Measurements from ENCODE around the gene MDP1.

The MDP1 gene

DNA sequence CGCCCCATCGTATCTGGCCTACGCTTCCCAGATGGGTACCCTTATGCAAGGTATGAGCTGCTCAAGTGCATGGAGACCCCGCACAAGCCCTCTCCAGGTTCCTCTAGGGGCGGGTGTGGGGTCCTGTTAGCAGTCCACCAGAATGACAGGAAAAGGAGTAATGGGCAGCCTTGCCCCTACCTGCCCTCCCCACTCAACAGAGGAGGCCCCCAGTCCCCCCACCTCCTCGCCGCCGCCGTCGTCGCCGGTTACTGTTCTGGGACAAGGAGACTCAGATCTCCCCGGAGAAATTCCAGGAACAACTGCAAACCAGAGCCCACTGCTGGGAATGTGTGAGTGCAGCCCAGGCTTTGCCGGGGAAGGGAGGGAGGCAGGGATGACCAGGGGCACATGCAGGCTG lies 38.0 kb downstream of the MDP1 start:
- Histone ChIP-seq H3K9ac (ENCODE audit: insufficient read length, low read depth) (no peak overlapping the region), H3K9me3 (ENCODE audit: insufficient read depth, low read length) (no peaks in the 10 kb centered on the region), H3K36me3 (ENCODE audit: insufficient read depth, insufficient read length, low read length) (peaks cover 65% of the 10 kb centered on the region), H3K4me1 (ENCODE audit: insufficient read depth, insufficient read length) (peaks cover 2% of the 10 kb centered on the region), H3K27me3 (ENCODE audit: insufficient read depth, insufficient read length) (no peaks in the 10 kb centered on the region), H3K4me3 (ENCODE audit: insufficient read length, low read depth) (no peak overlapping the region)
- DNase-seq (ENCODE audit: low read depth, low spot score): no peak
- no peak for TF ChIP-seq SUZ12 (IDR thresholded peaks at IDR 0.05; ENCODE audit: extremely low read depth, insufficient read depth, insufficient read length)
- no peak for TF ChIP-seq YY1 (IDR thresholded peaks at IDR 0.05; ENCODE audit: insufficient read depth, insufficient read length)
- no peak for TF ChIP-seq ZNF274 (IDR thresholded peaks at IDR 0.05; ENCODE audit: low read depth, low read length)

DNA sequence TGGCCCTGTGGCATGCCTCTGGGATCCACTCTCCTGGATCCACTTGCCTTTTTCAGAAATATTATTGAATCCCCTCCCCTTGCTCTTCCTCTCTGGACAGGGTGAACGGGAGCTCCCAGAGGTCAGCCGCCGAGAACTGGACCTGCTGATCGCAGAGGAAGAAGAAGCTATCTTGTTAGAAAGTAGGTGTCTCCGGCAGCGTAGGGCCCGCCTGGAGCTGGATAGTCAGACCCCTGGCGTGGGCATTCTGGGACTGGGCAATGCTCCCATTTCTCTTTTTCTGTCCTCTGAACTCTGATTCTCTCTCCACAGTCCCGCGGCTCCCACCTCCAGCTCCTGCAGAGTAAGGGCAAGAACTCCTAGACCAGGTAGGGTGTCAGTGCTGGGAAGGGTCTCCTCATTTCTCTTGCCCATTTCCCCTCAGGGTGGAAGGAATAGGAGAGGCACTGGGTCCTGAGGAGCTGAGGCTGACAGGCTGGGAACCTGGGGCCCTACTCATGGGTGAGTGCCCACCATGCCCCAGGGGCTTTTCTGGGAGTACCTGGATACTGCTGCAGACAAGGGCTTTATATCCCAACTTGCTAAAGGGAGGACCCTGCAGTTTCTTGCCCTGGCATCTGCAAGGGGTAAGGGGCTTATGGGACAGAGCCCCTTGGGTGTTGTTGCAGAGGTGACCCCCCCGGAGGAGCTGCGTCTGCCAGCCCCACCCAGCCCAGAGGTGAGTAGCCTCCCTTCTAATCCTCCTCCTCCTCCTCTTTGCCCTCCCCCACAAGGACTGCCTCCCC lies 38.6 kb downstream of the MDP1 start:
- no peaks in the 10 kb centered on the region for H3K27me3 ChIP-seq (ENCODE audit: insufficient read depth, insufficient read length)
- peaks cover 3% of the 10 kb centered on the region for H3K4me1 ChIP-seq (ENCODE audit: insufficient read depth, insufficient read length)
- TF ChIP-seq ZNF274 (IDR thresholded peaks at IDR 0.05; ENCODE audit: low read depth, low read length): no peak
- no peak for TF ChIP-seq SUZ12 (IDR thresholded peaks at IDR 0.05; ENCODE audit: extremely low read depth, insufficient read depth, insufficient read length)
- no peak for TF ChIP-seq YY1 (IDR thresholded peaks at IDR 0.05; ENCODE audit: insufficient read depth, insufficient read length)
- no peak for DNase-seq (ENCODE audit: low read depth, low spot score)
- H3K9me3 ChIP-seq (ENCODE audit: insufficient read depth, low read length): no peaks in the 10 kb centered on the region
- no peak overlapping the region for H3K4me3 ChIP-seq (ENCODE audit: insufficient read length, low read depth)
- peaks cover 59% of the 10 kb centered on the region for H3K36me3 ChIP-seq (ENCODE audit: insufficient read depth, insufficient read length, low read length)
- no peak overlapping the region for H3K9ac ChIP-seq (ENCODE audit: insufficient read length, low read depth)

DNA sequence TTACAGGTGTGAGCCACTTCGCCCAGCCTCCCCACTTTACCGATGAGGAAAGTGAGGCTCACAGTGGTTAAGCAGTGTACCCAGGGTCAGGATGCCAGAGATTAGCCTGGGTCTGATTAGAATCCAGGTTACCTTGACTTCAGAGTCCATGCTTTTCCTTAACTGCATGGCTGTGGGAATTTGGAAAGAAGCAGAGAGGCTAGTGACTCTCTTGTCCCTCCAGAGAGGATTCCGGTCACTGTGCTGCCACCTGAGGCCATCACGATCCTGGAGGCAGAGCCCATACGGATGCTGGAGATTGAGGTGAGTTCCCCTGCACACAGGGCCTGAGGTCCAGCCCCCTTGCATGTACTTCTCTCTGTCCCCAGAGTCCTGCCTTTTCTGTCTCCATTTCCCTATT lies 39.3 kb downstream of the MDP1 start:
- Histone ChIP-seq H3K36me3 (ENCODE audit: insufficient read depth, insufficient read length, low read length) (peaks cover 53% of the 10 kb centered on the region), H3K9ac (ENCODE audit: insufficient read length, low read depth) (no peak overlapping the region), H3K4me3 (ENCODE audit: insufficient read length, low read depth) (no peak overlapping the region), H3K4me1 (ENCODE audit: insufficient read depth, insufficient read length) (peaks cover 3% of the 10 kb centered on the region), H3K27me3 (ENCODE audit: insufficient read depth, insufficient read length) (no peaks in the 10 kb centered on the region), H3K9me3 (ENCODE audit: insufficient read depth, low read length) (no peaks in the 10 kb centered on the region)
- no peak for TF ChIP-seq YY1 (IDR thresholded peaks at IDR 0.05; ENCODE audit: insufficient read depth, insufficient read length)
- no peak for TF ChIP-seq ZNF274 (IDR thresholded peaks at IDR 0.05; ENCODE audit: low read depth, low read length)
- no peak for TF ChIP-seq SUZ12 (IDR thresholded peaks at IDR 0.05; ENCODE audit: extremely low read depth, insufficient read depth, insufficient read length)
- DNase-seq (ENCODE audit: low read depth, low spot score): no peak

DNA sequence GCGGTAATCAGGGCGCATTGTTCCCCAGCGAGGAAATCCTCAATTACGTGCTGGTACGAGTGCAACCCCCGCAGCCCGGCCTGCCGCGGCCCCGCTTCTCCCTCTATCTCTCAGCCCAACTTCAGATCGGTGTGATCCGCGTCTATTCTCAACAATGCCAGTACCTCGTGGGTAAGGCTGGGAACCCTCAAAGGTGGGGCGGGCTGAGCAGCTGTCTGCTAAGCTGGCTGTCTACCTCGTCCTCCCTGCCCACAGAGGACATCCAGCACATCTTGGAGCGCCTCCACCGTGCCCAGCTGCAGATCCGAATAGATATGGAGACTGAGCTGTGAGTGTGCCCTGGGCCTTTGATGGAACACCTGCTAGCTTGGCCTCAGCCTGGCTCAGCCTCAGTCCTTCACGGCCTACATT lies 43.0 kb downstream of the MDP1 start:
- no peak for DNase-seq (ENCODE audit: low read depth, low spot score)
- H3K36me3 ChIP-seq (ENCODE audit: insufficient read depth, insufficient read length, low read length): peaks cover 21% of the 10 kb centered on the region
- H3K27me3 ChIP-seq (ENCODE audit: insufficient read depth, insufficient read length): no peaks in the 10 kb centered on the region
- H3K4me3 ChIP-seq (ENCODE audit: insufficient read length, low read depth): no peak overlapping the region
- no peak overlapping the region for H3K9ac ChIP-seq (ENCODE audit: insufficient read length, low read depth)
- no peaks in the 10 kb centered on the region for H3K9me3 ChIP-seq (ENCODE audit: insufficient read depth, low read length)
- H3K4me1 ChIP-seq (ENCODE audit: insufficient read depth, insufficient read length): peaks cover 3% of the 10 kb centered on the region
- no peak for TF ChIP-seq ZNF274 (IDR thresholded peaks at IDR 0.05; ENCODE audit: low read depth, low read length)
- no peak for TF ChIP-seq YY1 (IDR thresholded peaks at IDR 0.05; ENCODE audit: insufficient read depth, insufficient read length)
- TF ChIP-seq SUZ12 (IDR thresholded peaks at IDR 0.05; ENCODE audit: extremely low read depth, insufficient read depth, insufficient read length): no peak

DNA sequence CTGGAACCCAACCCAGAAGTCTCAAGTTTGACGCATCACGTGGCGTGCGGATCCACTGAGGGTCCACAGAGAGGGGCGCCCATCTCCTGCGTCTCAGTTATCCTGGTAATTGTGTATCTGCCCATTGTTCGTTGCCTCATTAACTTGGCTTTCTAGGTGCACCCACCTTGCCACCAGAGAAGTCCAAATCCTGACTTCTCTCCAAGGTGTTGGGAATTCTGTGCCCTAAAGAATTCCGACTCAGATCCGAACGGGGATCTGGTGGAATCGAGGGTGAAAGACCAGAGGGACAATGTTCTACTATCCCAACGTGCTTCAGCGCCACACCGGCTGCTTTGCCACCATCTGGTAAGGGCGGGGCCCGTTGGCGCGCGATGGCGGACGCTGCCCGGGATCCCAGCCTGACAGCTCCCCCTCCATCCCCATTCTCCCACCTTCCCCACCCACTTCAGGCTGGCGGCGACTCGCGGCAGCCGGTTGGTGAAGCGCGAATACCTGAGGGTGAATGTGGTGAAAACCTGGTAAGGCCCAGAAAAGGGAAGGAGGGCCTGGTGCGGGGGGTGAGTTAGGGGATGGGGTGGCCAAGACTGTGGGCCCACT lies 43.5 kb downstream of the MDP1 start:
- H3K27me3 ChIP-seq (ENCODE audit: insufficient read depth, insufficient read length): no peaks in the 10 kb centered on the region
- H3K36me3 ChIP-seq (ENCODE audit: insufficient read depth, insufficient read length, low read length): peaks cover 20% of the 10 kb centered on the region
- H3K9ac ChIP-seq (ENCODE audit: insufficient read length, low read depth): peak overlapping the region; percentile 44
- no peaks in the 10 kb centered on the region for H3K9me3 ChIP-seq (ENCODE audit: insufficient read depth, low read length)
- peaks cover 3% of the 10 kb centered on the region for H3K4me1 ChIP-seq (ENCODE audit: insufficient read depth, insufficient read length)
- H3K4me3 ChIP-seq (ENCODE audit: insufficient read length, low read depth): peak overlapping the region; percentile 45
- TF ChIP-seq SUZ12 (IDR thresholded peaks at IDR 0.05; ENCODE audit: extremely low read depth, insufficient read depth, insufficient read length): no peak
- no peak for TF ChIP-seq ZNF274 (IDR thresholded peaks at IDR 0.05; ENCODE audit: low read depth, low read length)
- TF ChIP-seq YY1 (IDR thresholded peaks at IDR 0.05; ENCODE audit: insufficient read depth, insufficient read length): no peak
- no peak for DNase-seq (ENCODE audit: low read depth, low spot score)

DNA sequence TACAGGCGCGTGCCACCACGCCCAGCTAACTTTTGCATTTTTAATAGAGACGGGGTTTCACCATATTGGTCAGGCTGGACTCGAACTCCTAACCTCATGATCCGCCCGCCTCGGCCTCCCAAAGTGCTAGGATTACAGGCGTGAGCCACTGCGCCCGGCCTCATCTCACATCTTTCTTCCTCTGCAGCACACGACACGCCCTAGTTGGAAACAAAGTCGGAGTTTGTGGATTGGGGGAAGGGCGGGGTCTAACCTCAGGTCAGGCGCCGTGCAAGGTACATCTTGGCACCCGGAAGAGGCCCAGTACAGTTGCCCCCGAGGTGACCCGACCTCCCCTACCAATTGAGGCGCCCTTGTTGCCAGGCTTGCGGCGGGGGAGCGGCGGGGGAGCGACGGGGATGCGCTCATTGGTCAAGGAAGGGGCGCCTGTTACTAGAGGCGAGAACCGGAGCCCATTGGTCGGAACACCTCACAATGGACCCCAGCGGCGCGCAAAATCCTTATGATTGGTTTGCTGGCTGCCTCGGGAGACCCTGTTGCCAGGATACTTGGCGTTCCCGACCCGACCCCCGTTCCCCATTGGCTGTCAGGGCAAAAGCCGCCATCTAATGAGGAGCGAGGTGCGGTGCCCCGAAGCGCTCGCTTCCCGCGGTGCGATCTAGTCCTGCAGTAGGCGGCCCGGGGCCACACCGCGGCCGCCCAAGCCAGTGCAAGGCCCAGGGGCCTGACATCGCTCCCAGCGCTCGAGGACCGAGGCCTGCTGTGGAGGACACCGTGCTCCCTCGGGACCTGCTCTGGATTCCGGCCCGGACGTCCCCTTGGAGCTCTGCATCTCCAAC lies 44.2 kb downstream of the MDP1 start, which contains the start of gene REC8:
REC8 (plus strand) TSS at position 659 of the 839 bp plus-strand sequence. CDS start 473 bp downstream, outside the sequence.
- Histone ChIP-seq H3K4me1 (ENCODE audit: insufficient read depth, insufficient read length) (peaks cover 3% of the 10 kb centered on the region), H3K9me3 (ENCODE audit: insufficient read depth, low read length) (no peaks in the 10 kb centered on the region), H3K36me3 (ENCODE audit: insufficient read depth, insufficient read length, low read length) (peaks cover 19% of the 10 kb centered on the region), H3K27me3 (ENCODE audit: insufficient read depth, insufficient read length) (no peaks in the 10 kb centered on the region), H3K4me3 (ENCODE audit: insufficient read length, low read depth) (peak within 1 kb of the TSS; percentile 45), H3K9ac (ENCODE audit: insufficient read length, low read depth) (peak within 1 kb of the TSS; percentile 44)
- DNase-seq (ENCODE audit: low read depth, low spot score): peak; percentile 83
- no peak for TF ChIP-seq ZNF274 (IDR thresholded peaks at IDR 0.05; ENCODE audit: low read depth, low read length)
- no peak for TF ChIP-seq SUZ12 (IDR thresholded peaks at IDR 0.05; ENCODE audit: extremely low read depth, insufficient read depth, insufficient read length)
- TF ChIP-seq YY1 (IDR thresholded peaks at IDR 0.05; ENCODE audit: insufficient read depth, insufficient read length): no peak

Data from NT2/D1 (cell line).